ENCODE data around the gene SHROOM3. TPM values are rescaled to one million over a fixed set of nuclear protein-coding genes. Genes with fewer than 3 reads are reported as not detected.

The SHROOM3 gene
- total RNA-seq, 1 donor from 2014 or later = 42.7 TPM

GRCh38 chr4:76790377-76790776 is 355.3 kb downstream of the SHROOM3 start:
- Mint-ChIP-seq H3K4me3 (ENCODE audit: unreplicated experiment) (no peak overlapping the region), H3K27ac (ENCODE audit: unreplicated experiment) (no peak overlapping the region), H3K9me3 (ENCODE audit: low read depth) (peaks cover 15% of the 10 kb centered on the region), H3K27me3 (ENCODE audit: low read depth) (no peaks in the 10 kb centered on the region), H3K4me1 (ENCODE audit: low read depth) (no peaks in the 10 kb centered on the region), H3K36me3 (ENCODE audit: low read depth) (peaks cover 20% of the 10 kb centered on the region)
- no peak for TF ChIP-seq CTCF (IDR thresholded peaks at IDR 0.05)
- no peak for DNase-seq (ENCODE audit: low spot score)

- H3K27me3 Mint-ChIP-seq (ENCODE audit: low read depth) = no peaks in the 10 kb centered on the region
- no peaks in the 10 kb centered on the region for H3K4me1 Mint-ChIP-seq (ENCODE audit: low read depth)
- peaks cover 15% of the 10 kb centered on the region for H3K36me3 Mint-ChIP-seq (ENCODE audit: low read depth)
- H3K4me3 Mint-ChIP-seq (ENCODE audit: unreplicated experiment) = no peak overlapping the region
- no peak overlapping the region for H3K27ac Mint-ChIP-seq (ENCODE audit: unreplicated experiment)
- peaks cover 20% of the 10 kb centered on the region for H3K9me3 Mint-ChIP-seq (ENCODE audit: low read depth)
- DNase-seq (ENCODE audit: low spot score) = no peak
- no peak for TF ChIP-seq CTCF (IDR thresholded peaks at IDR 0.05)
Observed at GRCh38 chr4:76791479-76791878, 356.4 kb downstream of the SHROOM3 start.

- no peak for TF ChIP-seq CTCF (IDR thresholded peaks at IDR 0.05)
- no peaks in the 10 kb centered on the region for H3K4me1 Mint-ChIP-seq (ENCODE audit: low read depth)
- DNase-seq (ENCODE audit: low spot score) = no peak
- peaks cover 20% of the 10 kb centered on the region for H3K9me3 Mint-ChIP-seq (ENCODE audit: low read depth)
- peaks cover 14% of the 10 kb centered on the region for H3K36me3 Mint-ChIP-seq (ENCODE audit: low read depth)
- H3K4me3 Mint-ChIP-seq (ENCODE audit: unreplicated experiment) = no peak overlapping the region
- H3K27ac Mint-ChIP-seq (ENCODE audit: unreplicated experiment) = no peak overlapping the region
- H3K27me3 Mint-ChIP-seq (ENCODE audit: low read depth) = no peaks in the 10 kb centered on the region
Observed at GRCh38 chr4:76792418-76792817, 357.4 kb downstream of the SHROOM3 start.

- H3K36me3 Mint-ChIP-seq (ENCODE audit: low read depth) = no peaks in the 10 kb centered on the region
- no peaks in the 10 kb centered on the region for H3K27me3 Mint-ChIP-seq (ENCODE audit: low read depth)
- no peak overlapping the region for H3K27ac Mint-ChIP-seq (ENCODE audit: unreplicated experiment)
- DNase-seq (ENCODE audit: low spot score) = no peak
- no peaks in the 10 kb centered on the region for H3K4me1 Mint-ChIP-seq (ENCODE audit: low read depth)
- peaks cover 10% of the 10 kb centered on the region for H3K9me3 Mint-ChIP-seq (ENCODE audit: low read depth)
- no peak for TF ChIP-seq CTCF (IDR thresholded peaks at IDR 0.05)
- no peak overlapping the region for H3K4me3 Mint-ChIP-seq (ENCODE audit: unreplicated experiment)
Observed at GRCh38 chr4:76795243-76795642, 360.2 kb downstream of the SHROOM3 start.

- no peak for DNase-seq (ENCODE audit: low spot score)
- Mint-ChIP-seq H3K4me1 (ENCODE audit: low read depth) (peaks cover 18% of the 10 kb centered on the region), H3K4me3 (ENCODE audit: unreplicated experiment) (no peak overlapping the region), H3K9me3 (ENCODE audit: low read depth) (peaks cover 7% of the 10 kb centered on the region), H3K27me3 (ENCODE audit: low read depth) (no peaks in the 10 kb centered on the region), H3K27ac (ENCODE audit: unreplicated experiment) (no peak overlapping the region), H3K36me3 (ENCODE audit: low read depth) (no peaks in the 10 kb centered on the region)
- TF ChIP-seq CTCF (IDR thresholded peaks at IDR 0.05) = no peak
Observed at GRCh38 chr4:76799140-76799539, 364.1 kb downstream of the SHROOM3 start.

All from chondrocyte (in vitro differentiated cells).